Effector memory CD4-positive, alpha-beta T cell (primary cell): ENCODE data around the gene ATP8B1.

Experiments used
- DNase-seq, 3 donors: peaks; one replicate each; pipeline ENCODE4 v3.0.0-alpha.2; 2020
- H3K27ac ChIP-seq: 2 replicates; pipeline ENCODE4 v1.7.0; 2013; ENCODE audit warnings: mild to moderate bottlenecking, low read length, moderate library complexity; ENCODE audit not compliant: insufficient read depth, poor library complexity, severe bottlenecking
- H3K27me3 ChIP-seq: replicated peaks from 2 replicates; pipeline ENCODE4 v1.7.0; 2013; ENCODE audit warnings: mild to moderate bottlenecking, low read length; ENCODE audit not compliant: insufficient read depth, control insufficient read depth, poor library complexity, severe bottlenecking
- H3K36me3 ChIP-seq: 2 replicates; pipeline ENCODE4 v1.7.0; 2013; ENCODE audit warnings: mild to moderate bottlenecking, low read length, moderate library complexity; ENCODE audit not compliant: control insufficient read depth, insufficient read depth
- H3K4me1 ChIP-seq: 2 replicates; pipeline ENCODE4 v1.7.0; 2013; ENCODE audit warnings: low read length, mild to moderate bottlenecking; ENCODE audit not compliant: control insufficient read depth, insufficient read depth, poor library complexity, severe bottlenecking
- H3K4me3 ChIP-seq: 2 replicates; pipeline ENCODE4 v1.7.0; 2013; ENCODE audit warnings: low read length, low read depth, mild to moderate bottlenecking; ENCODE audit not compliant: insufficient read depth, poor library complexity, severe bottlenecking
- H3K9me3 ChIP-seq: 2 replicates; pipeline ENCODE4 v1.7.0; 2013; ENCODE audit warnings: mild to moderate bottlenecking, low read length, moderate library complexity; ENCODE audit not compliant: control insufficient read depth

Gene ATP8B1

DNA sequence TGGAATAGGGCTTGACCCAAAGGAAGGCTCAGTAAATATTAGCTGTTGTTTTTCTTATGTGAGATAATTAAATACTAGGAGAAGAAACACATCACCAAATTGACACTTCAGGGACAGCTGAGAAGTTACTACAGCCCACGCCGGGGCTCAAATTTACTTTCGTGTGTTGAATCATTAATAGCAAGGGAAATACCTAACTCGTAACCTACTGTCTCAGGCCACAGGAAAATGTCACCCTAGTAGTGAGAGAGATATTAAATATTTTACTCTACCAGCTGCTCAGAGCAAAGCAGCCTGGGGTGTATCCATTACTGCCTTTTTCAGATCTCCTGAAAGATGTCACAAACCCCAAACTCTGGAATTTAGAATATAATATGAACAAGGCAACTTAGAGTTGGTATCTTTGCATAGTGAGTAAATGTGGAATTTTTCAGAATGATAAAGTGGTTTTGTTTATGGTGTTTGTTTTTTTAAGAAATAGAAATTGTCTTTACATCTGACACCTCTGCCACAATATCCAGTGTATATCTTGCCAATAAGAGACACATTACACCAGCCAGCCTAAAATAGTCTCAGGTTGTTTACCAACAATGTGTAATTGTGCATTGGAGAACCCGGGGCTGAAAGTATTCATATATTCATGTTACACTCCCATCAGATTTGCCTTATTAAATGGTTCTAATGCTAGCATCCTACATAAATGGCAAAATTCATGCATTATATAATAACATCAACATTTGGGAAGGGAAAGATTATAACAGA lies 48.4 kb downstream of the ATP8B1 start:
- H3K27ac ChIP-seq, result no peak overlapping the region
- H3K9me3 ChIP-seq, result no peaks in the 10 kb centered on the region
- no peak for DNase-seq
- no peaks in the 10 kb centered on the region for H3K27me3 ChIP-seq
- H3K4me3 ChIP-seq, result no peak overlapping the region
- H3K36me3 ChIP-seq, result no peaks in the 10 kb centered on the region
- H3K4me1 ChIP-seq, result no peaks in the 10 kb centered on the region

- Histone ChIP-seq H3K4me3 (no peak overlapping the region), H3K9me3 (no peaks in the 10 kb centered on the region), H3K27me3 (no peaks in the 10 kb centered on the region), H3K27ac (no peak overlapping the region), H3K4me1 (no peaks in the 10 kb centered on the region), H3K36me3 (no peaks in the 10 kb centered on the region)
- no peak for DNase-seq
Observed at GRCh38 chr18:57753063-57753462, 50.1 kb downstream of the ATP8B1 start.

DNA sequence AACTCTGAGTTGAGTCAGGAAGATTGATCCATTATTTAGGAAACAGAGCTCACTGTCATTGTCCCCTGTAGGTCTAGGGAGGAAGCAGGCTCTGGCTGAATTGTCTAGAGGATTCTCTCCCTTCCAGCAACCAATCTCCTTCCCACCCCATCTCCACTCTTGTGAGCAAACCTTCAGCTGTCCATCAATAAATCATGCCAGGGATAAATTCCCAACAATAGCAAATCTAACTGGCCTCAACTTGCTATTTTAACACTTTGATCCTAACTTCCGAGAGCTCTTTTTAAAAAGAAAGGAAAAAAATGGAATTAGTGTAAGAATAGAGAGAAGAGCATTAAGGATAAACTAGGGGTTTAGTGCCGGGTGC lies 53.5 kb downstream of the ATP8B1 start:
- no peaks in the 10 kb centered on the region for H3K4me1 ChIP-seq
- H3K27me3 ChIP-seq, result no peaks in the 10 kb centered on the region
- H3K9me3 ChIP-seq, result no peaks in the 10 kb centered on the region
- DNase-seq, result no peak
- H3K36me3 ChIP-seq, result no peaks in the 10 kb centered on the region
- no peak overlapping the region for H3K4me3 ChIP-seq
- no peak overlapping the region for H3K27ac ChIP-seq

DNA sequence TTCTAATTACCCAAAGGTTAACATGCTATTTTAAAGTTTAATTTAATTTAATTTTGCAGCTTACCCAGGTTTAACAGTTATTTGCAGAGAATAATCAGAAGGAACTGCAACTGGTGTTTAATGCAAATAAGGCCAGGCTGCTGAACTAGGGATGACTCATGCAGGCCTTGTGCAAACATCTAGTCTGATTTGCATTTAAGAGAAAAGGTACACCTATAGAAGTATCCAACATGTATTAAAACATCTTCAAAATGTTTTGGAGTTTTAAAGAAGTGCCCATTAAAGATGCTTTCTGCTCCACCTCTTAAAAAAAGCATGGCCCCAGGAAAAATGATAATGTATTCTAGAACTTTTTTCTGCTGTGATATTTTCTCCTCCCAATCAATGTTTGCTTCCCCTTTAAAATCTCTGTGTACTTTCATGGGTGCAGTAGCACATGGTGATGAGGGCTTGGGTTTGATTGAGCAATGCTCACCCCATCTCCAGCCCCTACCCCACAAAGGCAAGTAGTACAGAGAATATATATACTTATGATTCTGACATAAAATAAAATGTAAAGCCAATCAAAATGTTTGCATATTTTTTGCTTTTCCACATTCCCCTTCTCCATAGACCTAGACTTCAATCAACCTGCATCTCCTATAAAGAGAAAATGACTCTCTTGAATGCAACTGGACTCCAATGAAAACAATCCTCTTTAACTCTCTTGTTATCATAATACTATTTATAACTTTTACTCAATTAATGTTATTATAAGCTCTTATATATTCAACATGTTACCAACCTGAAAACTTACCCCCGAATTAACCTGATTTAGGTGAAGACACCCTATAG lies 54.1 kb downstream of the ATP8B1 start:
- no peaks in the 10 kb centered on the region for H3K9me3 ChIP-seq
- DNase-seq, result no peak
- H3K27ac ChIP-seq, result no peak overlapping the region
- H3K27me3 ChIP-seq, result no peaks in the 10 kb centered on the region
- no peak overlapping the region for H3K4me3 ChIP-seq
- H3K4me1 ChIP-seq, result no peaks in the 10 kb centered on the region
- H3K36me3 ChIP-seq, result no peaks in the 10 kb centered on the region

- DNase-seq, result no peak
- no peaks in the 10 kb centered on the region for H3K36me3 ChIP-seq
- H3K4me3 ChIP-seq, result no peak overlapping the region
- no peak overlapping the region for H3K27ac ChIP-seq
- no peaks in the 10 kb centered on the region for H3K9me3 ChIP-seq
- no peaks in the 10 kb centered on the region for H3K4me1 ChIP-seq
- no peaks in the 10 kb centered on the region for H3K27me3 ChIP-seq
Observed at GRCh38 chr18:57747809-57748680, 55.1 kb downstream of the ATP8B1 start.

GRCh38 chr18:57744211-57744694 lies 58.9 kb downstream of the ATP8B1 start:
- Histone ChIP-seq H3K4me1 (no peaks in the 10 kb centered on the region), H3K9me3 (no peaks in the 10 kb centered on the region), H3K4me3 (no peak overlapping the region), H3K36me3 (no peaks in the 10 kb centered on the region), H3K27ac (no peak overlapping the region), H3K27me3 (no peaks in the 10 kb centered on the region)
- DNase-seq, result no peak

DNA sequence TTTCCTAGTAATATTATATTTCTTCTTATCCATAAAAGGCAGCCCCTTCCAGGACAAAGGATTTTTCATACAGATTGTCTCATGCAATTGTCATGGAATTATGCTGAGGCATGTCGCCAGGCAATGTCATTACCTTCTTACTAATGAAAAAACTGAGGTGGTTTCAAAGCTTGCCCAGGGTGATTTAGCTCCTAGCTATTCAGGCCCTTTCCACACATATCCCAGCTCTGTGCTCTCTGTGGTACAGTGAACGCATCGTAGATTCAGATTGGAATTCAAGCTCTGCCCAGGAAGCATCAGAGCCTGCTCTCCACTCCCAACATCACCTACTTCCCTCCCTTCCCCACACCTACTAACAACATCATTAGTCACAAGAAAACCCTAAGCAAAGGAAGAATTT lies 60.1 kb downstream of the ATP8B1 start:
- Histone ChIP-seq H3K4me1 (no peaks in the 10 kb centered on the region), H3K36me3 (no peaks in the 10 kb centered on the region), H3K9me3 (no peaks in the 10 kb centered on the region), H3K27me3 (no peaks in the 10 kb centered on the region), H3K27ac (no peak overlapping the region), H3K4me3 (no peak overlapping the region)
- DNase-seq, result no peak

DNA sequence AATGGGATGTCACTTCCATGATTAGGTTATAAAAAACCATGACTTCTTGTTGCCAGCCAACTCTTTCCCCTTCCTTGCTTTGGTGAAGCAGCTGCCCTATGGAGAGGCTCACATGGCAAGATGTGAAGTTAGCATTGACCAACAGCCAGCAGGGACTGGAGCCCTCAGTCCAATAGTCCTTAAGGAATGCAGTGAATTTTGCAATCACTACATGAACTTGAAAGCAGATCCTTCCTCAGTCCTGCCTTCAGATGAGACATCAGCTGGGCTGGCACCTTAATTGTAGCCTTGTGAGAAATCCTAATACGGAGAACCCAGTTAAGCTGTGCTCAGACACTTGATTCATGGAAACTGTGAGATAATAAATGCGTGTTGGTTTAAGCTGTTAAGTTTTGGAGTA lies 61.8 kb downstream of the ATP8B1 start:
- H3K4me1 ChIP-seq, result no peaks in the 10 kb centered on the region
- no peak overlapping the region for H3K4me3 ChIP-seq
- H3K27me3 ChIP-seq, result no peaks in the 10 kb centered on the region
- no peaks in the 10 kb centered on the region for H3K9me3 ChIP-seq
- H3K27ac ChIP-seq, result no peak overlapping the region
- no peaks in the 10 kb centered on the region for H3K36me3 ChIP-seq
- DNase-seq, result no peak

DNA sequence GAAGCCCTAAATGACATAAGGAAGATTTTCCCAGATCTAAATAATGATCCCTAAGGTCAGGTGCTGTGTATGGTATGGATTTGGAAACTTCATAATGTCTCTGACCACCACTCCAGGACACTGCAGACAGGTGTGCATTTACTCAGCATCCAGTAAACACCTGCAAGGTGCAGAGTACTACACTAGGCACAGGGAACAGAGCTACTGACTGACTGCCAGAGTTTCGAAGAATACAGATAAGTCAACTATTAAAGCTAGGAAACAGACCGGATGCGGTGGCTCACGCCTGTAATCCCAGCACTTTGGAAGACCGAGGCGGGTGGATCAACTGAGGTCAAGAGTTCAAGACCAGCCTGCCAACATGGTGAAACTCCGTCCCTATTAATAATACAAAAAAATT lies 65.0 kb downstream of the ATP8B1 start:
- Histone ChIP-seq H3K27ac (no peak overlapping the region), H3K27me3 (no peaks in the 10 kb centered on the region), H3K4me3 (no peak overlapping the region), H3K9me3 (no peaks in the 10 kb centered on the region), H3K4me1 (no peaks in the 10 kb centered on the region), H3K36me3 (no peaks in the 10 kb centered on the region)
- no peak for DNase-seq
